ENCODE results near the gene KPNB1.

DNA sequence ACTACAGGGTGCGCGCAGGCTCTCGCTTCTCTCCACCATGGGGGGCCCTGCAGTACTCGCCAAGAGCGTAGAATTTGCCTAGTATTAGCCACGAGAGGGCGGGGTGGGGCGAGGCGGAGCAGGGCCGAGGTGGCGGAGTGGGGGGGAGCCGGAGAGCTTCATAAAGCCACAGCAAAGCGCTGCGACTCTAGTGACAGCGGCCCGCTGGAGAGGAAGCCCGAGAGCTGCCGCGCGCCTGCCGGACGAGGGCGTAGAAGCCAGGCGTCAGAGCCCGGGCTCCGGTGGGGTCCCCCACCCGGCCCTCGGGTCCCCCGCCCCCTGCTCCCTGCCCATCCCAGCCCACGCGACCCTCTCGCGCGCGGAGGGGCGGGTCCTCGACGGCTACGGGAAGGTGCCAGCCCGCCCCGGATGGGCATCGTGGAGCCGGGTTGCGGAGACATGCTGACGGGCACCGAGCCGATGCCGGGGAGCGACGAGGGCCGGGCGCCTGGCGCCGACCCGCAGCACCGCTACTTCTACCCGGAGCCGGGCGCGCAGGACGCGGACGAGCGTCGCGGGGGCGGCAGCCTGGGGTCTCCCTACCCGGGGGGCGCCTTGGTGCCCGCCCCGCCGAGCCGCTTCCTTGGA, 83.4 kb downstream of the KPNB1 start, which contains the start of gene TBX21:
- TF ChIP-seq, protein P1, sequence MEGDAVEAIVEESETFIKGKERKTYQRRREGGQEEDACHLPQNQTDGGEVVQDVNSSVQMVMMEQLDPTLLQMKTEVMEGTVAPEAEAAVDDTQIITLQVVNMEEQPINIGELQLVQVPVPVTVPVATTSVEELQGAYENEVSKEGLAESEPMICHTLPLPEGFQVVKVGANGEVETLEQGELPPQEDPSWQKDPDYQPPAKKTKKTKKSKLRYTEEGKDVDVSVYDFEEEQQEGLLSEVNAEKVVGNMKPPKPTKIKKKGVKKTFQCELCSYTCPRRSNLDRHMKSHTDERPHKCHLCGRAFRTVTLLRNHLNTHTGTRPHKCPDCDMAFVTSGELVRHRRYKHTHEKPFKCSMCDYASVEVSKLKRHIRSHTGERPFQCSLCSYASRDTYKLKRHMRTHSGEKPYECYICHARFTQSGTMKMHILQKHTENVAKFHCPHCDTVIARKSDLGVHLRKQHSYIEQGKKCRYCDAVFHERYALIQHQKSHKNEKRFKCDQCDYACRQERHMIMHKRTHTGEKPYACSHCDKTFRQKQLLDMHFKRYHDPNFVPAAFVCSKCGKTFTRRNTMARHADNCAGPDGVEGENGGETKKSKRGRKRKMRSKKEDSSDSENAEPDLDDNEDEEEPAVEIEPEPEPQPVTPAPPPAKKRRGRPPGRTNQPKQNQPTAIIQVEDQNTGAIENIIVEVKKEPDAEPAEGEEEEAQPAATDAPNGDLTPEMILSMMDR (IDR thresholded peaks at IDR 0.05; ENCODE audit: insufficient read depth, low read length, poor library complexity, severe bottlenecking) = peak; percentile 36
- TF ChIP-seq EZH2phosphoT487 (conservative IDR thresholded peaks at IDR 0.05; ENCODE audit: low read length) = no peak

Measured in SU-DHL-6 (cell line).